Keratinocyte (primary cell): Measurements from ENCODE around the gene RTN4RL2. TPM values are rescaled to one million over a fixed set of nuclear protein-coding genes. Genes with fewer than 3 reads are reported as not detected.

Experiments
- DNase-seq: peaks from one replicate; pipeline ENCODE4 v3.0.0-alpha.2; 2011; ENCODE audit warnings: low read depth, missing footprints, low spot score
- FAIRE-seq: peaks from 2 replicates; lab custom pipeline; 2011; peaks lifted over from hg19 to GRCh38; lab: Jason Lieb, UNC
- H2AFZ ChIP-seq: 2 replicates; pipeline ENCODE4 v1.6.0; 2012; ENCODE audit warnings: low read length, control low read depth, inconsistent platforms; ENCODE audit not compliant: control insufficient read depth
- H3K27ac ChIP-seq: 2 replicates; pipeline ENCODE4 v1.5.1; 2011; ENCODE audit warnings: low read length; ENCODE audit not compliant: control insufficient read depth, insufficient read depth
- H3K27me3 ChIP-seq: 3 replicates; pipeline ENCODE4 v1.6.0; 2011; ENCODE audit warnings: low read length; ENCODE audit not compliant: control insufficient read depth, insufficient read depth; ENCODE audit errors: extremely low read depth
- H3K36me3 ChIP-seq, 2 experiments: 2 replicates in 1 of 2; 3 replicates in 1 of 2; pipeline ENCODE4 v1.5.1; 2011; ENCODE audit warnings: low read length in 2 of 2, mild to moderate bottlenecking in 1 of 2; ENCODE audit not compliant: control insufficient read depth in 2 of 2, insufficient read depth in 2 of 2; ENCODE audit errors: extremely low read depth in 1 of 2
- H3K4me1 ChIP-seq: 3 replicates; pipeline ENCODE4 v1.5.1; 2011; ENCODE audit warnings: low read length; ENCODE audit not compliant: control insufficient read depth, insufficient read depth; ENCODE audit errors: extremely low read depth
- H3K4me2 ChIP-seq: 3 replicates; pipeline ENCODE4 v1.6.0; 2011; ENCODE audit warnings: low read depth, low read length; ENCODE audit not compliant: control insufficient read depth, insufficient read depth; ENCODE audit errors: extremely low read depth
- H3K4me3 ChIP-seq, 3 experiments: fragments of 200-600 bp in 1 of 3; sonication (generic) in 1 of 3; 2 replicates in 2 of 3; 3 replicates in 1 of 3; pipeline ENCODE4 v1.5.1; 2011 to 2016; ENCODE audit warnings: low read length in 3 of 3, mild to moderate bottlenecking in 3 of 3, control low read depth in 2 of 3, inconsistent platforms in 1 of 3, low read depth in 1 of 3, mixed read lengths in 1 of 3, mixed run types in 1 of 3, moderate library complexity in 1 of 3; ENCODE audit not compliant: control insufficient read depth in 2 of 3, insufficient read depth in 2 of 3; ENCODE audit errors: extremely low read depth in 1 of 3
- H3K79me2 ChIP-seq: 2 replicates; pipeline ENCODE4 v1.6.0; 2012; ENCODE audit warnings: low read length; ENCODE audit not compliant: control insufficient read depth, insufficient read depth
- H3K9ac ChIP-seq: 3 replicates; pipeline ENCODE4 v1.6.0; 2011; ENCODE audit warnings: low read length; ENCODE audit not compliant: control insufficient read depth, insufficient read depth; ENCODE audit errors: extremely low read depth
- H3K9me1 ChIP-seq: 3 replicates; pipeline ENCODE4 v1.6.0; 2011; ENCODE audit warnings: low read length; ENCODE audit not compliant: control insufficient read depth, insufficient read depth; ENCODE audit errors: extremely low read depth
- H3K9me3 ChIP-seq: 2 replicates; pipeline ENCODE4 v1.5.1; 2012; ENCODE audit warnings: low read depth, low read length; ENCODE audit not compliant: control insufficient read depth
- H4K20me1 ChIP-seq: 3 replicates; pipeline ENCODE4 v1.6.0; 2011; ENCODE audit warnings: low read length; ENCODE audit not compliant: control insufficient read depth, insufficient read depth; ENCODE audit errors: extremely low read depth
- EZH2 ChIP-seq: IDR thresholded peaks from one replicate; pipeline ENCODE4 v1.6.1; 2012; ENCODE audit warnings: inconsistent platforms, mild to moderate bottlenecking, low read length, moderate library complexity
- dilution Hi-C: fragments of 300-500 bp; cut with MboI; formaldehyde crosslinking; loops from one replicate; pipeline ENCODE4 v1.7.0; 2020; ENCODE audit warnings: low sequenced_read_pairs; ENCODE audit not compliant: extremely low pct_ligation_motif_present
- polyA plus RNA-seq, 5 experiments: library from polyadenylated mRNA; depleted of rRNA in 3 of 5; stranded (reverse) in 3 of 5; stranded (forward) in 1 of 5; unstranded in 1 of 5; fragments of >200 nt; gene quantifications; 1 replicate in 1 of 5; 2 replicates in 3 of 5; 3 replicates in 1 of 5; pipeline versions ENCODE4 v1.2.1 to v1.2.3, GENCODE V29; 2011 to 2012; ENCODE audit warnings: missing spikeins in 2 of 5, low read depth in 1 of 5, low replicate concordance in 1 of 5
- TF ChIP-seq, protein P1 (sequence below), 3 experiments: IDR thresholded peaks in 1 of 3; conservative IDR thresholded peaks in 1 of 3; optimal IDR thresholded peaks in 1 of 3; 2 replicates in 2 of 3; 3 replicates in 1 of 3; pipeline versions ENCODE3 to v1.5.1; 2011; ENCODE audit warnings: low read length in 3 of 3, mild to moderate bottlenecking in 3 of 3, moderate library complexity in 2 of 3, control low read depth in 1 of 3, inconsistent platforms in 1 of 3; ENCODE audit not compliant: insufficient read depth in 2 of 3; ENCODE audit errors: extremely low read depth in 1 of 3

The RTN4RL2 gene
- polyA plus RNA-seq, 1 donor (not counting 4 experiments of a cell fraction or from before 2014, with no cell fraction given) = 0.03 TPM

DNA sequence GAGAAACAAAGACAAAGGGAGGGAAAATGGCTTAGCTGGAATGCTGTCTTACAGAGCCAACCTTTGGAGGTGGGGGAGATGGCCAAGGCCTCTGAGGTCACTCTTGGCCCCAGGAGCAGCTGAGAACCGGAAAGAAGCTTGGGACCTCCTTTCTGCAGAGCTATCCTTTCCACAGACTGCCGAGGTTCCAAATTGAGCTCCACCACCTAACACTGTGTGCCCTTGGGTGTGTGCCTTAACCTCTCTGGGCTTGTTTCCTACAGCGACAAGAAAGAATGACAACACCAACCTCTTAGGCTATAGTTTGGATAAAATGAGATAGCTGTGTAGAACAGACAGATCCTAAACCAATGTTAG, 23.2 kb downstream of the RTN4RL2 start:
- Histone ChIP-seq H2AFZ (no peak overlapping the region), H3K79me2 (no peaks in the 10 kb centered on the region), H3K4me2 (no peak overlapping the region), H3K27me3 (peaks cover 10% of the 10 kb centered on the region), H4K20me1 (no peaks in the 10 kb centered on the region), H3K4me3 (no peak overlapping the region), H3K9ac (no peak overlapping the region), H3K27ac (no peak overlapping the region), H3K9me3 (no peaks in the 10 kb centered on the region), H3K9me1 (no peaks in the 10 kb centered on the region), H3K36me3 (no peaks in the 10 kb centered on the region), H3K4me1 (no peaks in the 10 kb centered on the region)
- no peak for FAIRE-seq
- dilution Hi-C loops = no loop called here
- no peak for DNase-seq
- TF ChIP-seq EZH2 = no peak
- TF ChIP-seq, protein P1, sequence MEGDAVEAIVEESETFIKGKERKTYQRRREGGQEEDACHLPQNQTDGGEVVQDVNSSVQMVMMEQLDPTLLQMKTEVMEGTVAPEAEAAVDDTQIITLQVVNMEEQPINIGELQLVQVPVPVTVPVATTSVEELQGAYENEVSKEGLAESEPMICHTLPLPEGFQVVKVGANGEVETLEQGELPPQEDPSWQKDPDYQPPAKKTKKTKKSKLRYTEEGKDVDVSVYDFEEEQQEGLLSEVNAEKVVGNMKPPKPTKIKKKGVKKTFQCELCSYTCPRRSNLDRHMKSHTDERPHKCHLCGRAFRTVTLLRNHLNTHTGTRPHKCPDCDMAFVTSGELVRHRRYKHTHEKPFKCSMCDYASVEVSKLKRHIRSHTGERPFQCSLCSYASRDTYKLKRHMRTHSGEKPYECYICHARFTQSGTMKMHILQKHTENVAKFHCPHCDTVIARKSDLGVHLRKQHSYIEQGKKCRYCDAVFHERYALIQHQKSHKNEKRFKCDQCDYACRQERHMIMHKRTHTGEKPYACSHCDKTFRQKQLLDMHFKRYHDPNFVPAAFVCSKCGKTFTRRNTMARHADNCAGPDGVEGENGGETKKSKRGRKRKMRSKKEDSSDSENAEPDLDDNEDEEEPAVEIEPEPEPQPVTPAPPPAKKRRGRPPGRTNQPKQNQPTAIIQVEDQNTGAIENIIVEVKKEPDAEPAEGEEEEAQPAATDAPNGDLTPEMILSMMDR (optimal IDR thresholded peaks at IDR 0.05 in 1 of 3, IDR thresholded peaks at IDR 0.05 in 1 of 3, conservative IDR thresholded peaks at IDR 0.05 in 1 of 3; ENCODE audit: extremely low read depth in 1 of 3, insufficient read depth in 2 of 3, low read length in 3 of 3) = no peak

DNA sequence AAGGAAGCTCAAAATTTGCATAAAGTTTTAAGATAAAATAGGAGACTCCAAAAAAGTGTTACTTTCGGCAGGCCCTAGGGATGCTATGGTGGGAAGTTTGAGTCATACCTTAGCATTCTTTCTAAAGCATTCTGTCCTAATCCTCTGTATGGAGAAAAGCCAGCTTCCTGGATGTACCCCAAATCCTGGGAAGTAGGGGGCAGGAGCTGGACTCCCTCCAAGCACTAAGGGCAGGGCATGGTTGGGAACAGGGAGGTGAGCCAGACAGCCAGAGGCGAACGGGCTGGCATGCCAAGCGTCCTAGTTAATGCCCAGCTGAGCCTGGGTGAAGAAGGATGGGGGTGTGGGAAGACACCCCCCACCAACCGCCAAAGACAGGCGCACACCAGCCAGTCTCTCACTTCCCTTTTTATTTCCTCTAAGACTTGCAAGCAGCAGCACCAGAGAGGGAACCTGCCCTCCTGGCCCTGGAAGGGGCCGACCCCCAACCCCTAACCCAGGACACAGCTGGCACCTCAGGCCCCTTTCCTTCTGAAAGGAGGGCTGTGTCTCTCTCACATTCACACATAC, 23.9 kb downstream of the RTN4RL2 start:
- H3K27ac ChIP-seq = no peak overlapping the region
- no peak overlapping the region for H3K4me2 ChIP-seq
- peaks cover 10% of the 10 kb centered on the region for H3K27me3 ChIP-seq
- dilution Hi-C loops = no loop called here
- FAIRE-seq (no peak), DNase-seq (no peak)
- no peak overlapping the region for H3K9ac ChIP-seq
- no peaks in the 10 kb centered on the region for H3K79me2 ChIP-seq
- no peaks in the 10 kb centered on the region for H3K9me3 ChIP-seq
- H3K4me3 ChIP-seq = no peak overlapping the region
- no peaks in the 10 kb centered on the region for H3K4me1 ChIP-seq
- no peaks in the 10 kb centered on the region for H3K9me1 ChIP-seq
- H2AFZ ChIP-seq = no peak overlapping the region
- H3K36me3 ChIP-seq = no peaks in the 10 kb centered on the region
- H4K20me1 ChIP-seq = no peaks in the 10 kb centered on the region
- TF ChIP-seq, protein P1 (optimal IDR thresholded peaks at IDR 0.05 in 1 of 3, IDR thresholded peaks at IDR 0.05 in 1 of 3, conservative IDR thresholded peaks at IDR 0.05 in 1 of 3; ENCODE audit: extremely low read depth in 1 of 3, insufficient read depth in 2 of 3, low read length in 3 of 3) = no peak
- no peak for TF ChIP-seq EZH2
